Activated CD4-positive, alpha-beta memory T cell treated with anti-CD3 and anti-CD28 coated beads, Interleukin-2, amount 10 ng/mL, durations not matched to agents 7 days and 5 days (primary cell): ENCODE data around the gene FOXD4L1. TPM values are rescaled to one million over a fixed set of nuclear protein-coding genes. Genes with fewer than 3 reads are reported as not detected.
"Not testable (repeated sequence)": the region's sequence is repeated elsewhere in the genome, so short reads cannot be mapped to it uniquely, and the experiment has no call there.

Experiments used
- CTCF ChIA-PET: fragments of 350-600 bp; sonication (Branson Sonifier 250); formaldehyde crosslinking; loops from one replicate; lab custom pipeline; 2021; ENCODE audit warnings: antibody characterized with exemption, inconsistent platforms; lab: Charles Lee
- POLR2A ChIA-PET: fragments of 350-600 bp; sonication (Branson Sonifier 250); formaldehyde crosslinking; loops from one replicate; lab custom pipeline; 2021; ENCODE audit warnings: antibody characterized with exemption; lab: Charles Lee
- DNase-seq: peaks from one replicate; pipeline ENCODE4 v3.0.0-alpha.2; 2020
- H3K27ac Mint-ChIP-seq: one replicate; pipeline ENCODE4 v1.8.0; 2021; ENCODE audit warnings: mild to moderate bottlenecking, mixed read lengths
- H3K27me3 Mint-ChIP-seq: one replicate; pipeline ENCODE4 v1.8.0; 2021; ENCODE audit warnings: mixed read lengths
- H3K36me3 Mint-ChIP-seq: one replicate; pipeline ENCODE4 v1.8.0; 2021; ENCODE audit warnings: low read depth, mixed read lengths
- H3K4me1 Mint-ChIP-seq: one replicate; pipeline ENCODE4 v1.8.0; 2021; ENCODE audit warnings: mixed read lengths
- H3K4me3 Mint-ChIP-seq: one replicate; pipeline ENCODE4 v1.8.0; 2021; ENCODE audit warnings: mild to moderate bottlenecking, mixed read lengths
- H3K9me3 Mint-ChIP-seq: one replicate; pipeline ENCODE4 v1.8.0; 2021; ENCODE audit warnings: mixed read lengths
- total RNA-seq, 2 experiments: library from RNA; stranded (reverse); gene quantifications; one replicate each; pipeline ENCODE4 v1.2.3, GENCODE V29; 2021

Gene FOXD4L1
- under 1 TPM; 0.18 to 0.23 TPM for total RNA-seq

DNA sequence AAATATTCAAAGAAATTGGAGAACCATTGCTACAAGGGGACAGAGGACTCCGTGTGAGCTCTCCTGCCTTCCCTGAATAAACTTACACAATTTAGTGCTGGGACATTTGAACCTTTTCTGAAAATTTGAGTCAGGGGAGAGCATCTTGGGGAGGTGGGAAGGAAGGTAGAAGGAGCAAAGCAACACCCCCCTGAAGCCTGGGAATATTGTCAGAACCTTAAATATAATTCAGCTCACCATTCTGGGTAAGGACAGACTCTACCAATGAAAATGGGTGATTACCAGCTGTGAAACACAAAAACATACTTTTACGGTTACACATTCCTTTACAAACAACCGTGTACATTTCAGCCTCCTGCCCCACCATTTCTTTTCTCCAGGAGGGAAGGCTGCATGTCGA lies at the start of gene FOXD4L1:
TSS of gene FOXD4L1 (plus strand) at position 301 of the 400 bp plus-strand sequence. CDS start 592 bp downstream, outside the sequence.
- H3K4me1 Mint-ChIP-seq = peaks cover 20% of the 10 kb centered on the region
- H3K4me3 Mint-ChIP-seq = peak within 1 kb of the TSS; percentile 61
- H3K36me3 Mint-ChIP-seq, H3K27ac Mint-ChIP-seq, CTCF ChIA-PET, H3K9me3 Mint-ChIP-seq, POLR2A ChIA-PET, DNase-seq: not testable (repeated sequence)
- H3K27me3 Mint-ChIP-seq = peaks cover 33% of the 10 kb centered on the region

DNA sequence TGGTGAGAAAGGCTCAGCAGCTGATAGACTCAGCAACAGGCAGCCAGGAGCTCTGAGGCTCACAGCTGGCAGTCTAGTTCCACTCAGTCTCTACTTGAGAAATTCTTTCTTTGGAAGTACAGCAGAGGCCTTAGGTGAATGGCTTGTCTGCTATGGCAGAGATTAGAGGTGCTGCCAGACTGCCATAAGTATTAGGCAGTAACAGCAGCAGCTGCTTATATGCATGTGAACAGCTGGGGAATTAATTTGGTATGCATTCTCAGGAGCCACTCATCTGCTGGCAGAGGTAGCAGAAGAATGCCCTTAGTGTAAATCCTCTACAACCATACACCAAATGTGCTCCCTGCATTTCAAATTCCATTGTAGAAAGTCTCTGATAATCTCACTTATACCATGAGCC lies 32.7 kb upstream of the FOXD4L1 start:
- H3K4me1 Mint-ChIP-seq, H3K27me3 Mint-ChIP-seq, H3K9me3 Mint-ChIP-seq, CTCF ChIA-PET, POLR2A ChIA-PET, DNase-seq, H3K36me3 Mint-ChIP-seq, H3K27ac Mint-ChIP-seq, H3K4me3 Mint-ChIP-seq: not testable (repeated sequence)

DNA sequence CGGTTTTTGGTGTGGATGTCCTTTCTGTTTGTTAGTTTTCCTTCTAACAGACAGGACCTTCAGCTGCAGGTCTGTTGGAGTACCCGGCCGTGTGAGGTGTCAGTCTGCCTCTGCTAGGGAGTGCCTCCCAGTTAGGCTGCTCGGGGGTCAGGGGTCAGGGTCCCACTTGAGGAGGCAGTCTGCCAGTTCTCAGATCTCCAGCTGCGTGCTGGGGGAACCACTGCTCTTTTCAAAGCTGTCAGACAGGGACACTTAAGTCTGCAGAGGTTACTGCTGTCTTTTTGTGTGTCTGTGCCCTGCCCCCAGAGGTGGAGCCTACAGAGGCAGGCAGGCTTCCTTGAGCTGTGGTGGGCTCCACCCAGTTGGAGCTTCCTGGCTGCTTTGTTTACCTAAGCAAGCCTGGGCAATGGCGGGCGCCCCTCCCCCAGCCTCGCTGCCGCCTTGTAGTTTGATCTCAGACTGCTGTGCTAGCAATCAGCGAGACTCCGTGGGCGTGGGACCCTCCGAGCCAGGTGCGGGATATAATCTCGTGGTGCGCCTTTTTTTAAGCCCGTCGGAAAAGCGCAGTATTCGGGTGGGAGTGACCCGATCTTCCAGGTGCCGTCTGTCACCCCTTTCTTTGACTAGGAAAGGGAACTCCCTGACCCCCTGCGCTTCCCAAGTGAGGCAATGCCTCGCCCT lies 21.6 kb upstream of the FOXD4L1 start:
- peak overlapping the region; percentile 56 for H3K27ac Mint-ChIP-seq
- DNase-seq, H3K27me3 Mint-ChIP-seq, H3K4me1 Mint-ChIP-seq, H3K9me3 Mint-ChIP-seq, POLR2A ChIA-PET, CTCF ChIA-PET: not testable (repeated sequence)
- peaks cover 14% of the 10 kb centered on the region for H3K36me3 Mint-ChIP-seq
- H3K4me3 Mint-ChIP-seq = peak overlapping the region; percentile 13

DNA sequence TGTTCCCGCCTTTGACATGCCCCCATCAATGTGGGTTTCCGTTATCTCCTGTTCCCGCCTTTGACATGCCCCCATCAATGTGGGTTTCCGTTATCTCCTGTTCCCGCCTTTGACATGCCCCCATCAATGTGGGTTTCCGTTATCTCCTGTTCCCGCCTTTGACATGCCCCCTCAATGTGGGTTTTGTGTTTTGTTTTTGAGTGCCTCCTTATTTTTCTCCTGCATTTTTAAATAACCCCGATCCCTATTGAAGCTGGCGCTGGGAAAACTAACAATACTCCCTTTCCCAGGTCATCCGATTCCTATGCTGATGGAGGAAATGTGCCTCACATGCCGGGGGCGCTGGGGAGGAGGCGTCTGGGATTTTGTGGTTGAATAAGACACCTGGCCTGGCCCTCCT lies 1.9 kb upstream of the FOXD4L1 start:
- H3K9me3 Mint-ChIP-seq, H3K36me3 Mint-ChIP-seq, POLR2A ChIA-PET, H3K27ac Mint-ChIP-seq, DNase-seq, H3K4me3 Mint-ChIP-seq, CTCF ChIA-PET: not testable (repeated sequence)
- peaks cover 10% of the 10 kb centered on the region for H3K4me1 Mint-ChIP-seq
- peaks cover 21% of the 10 kb centered on the region for H3K27me3 Mint-ChIP-seq

DNA sequence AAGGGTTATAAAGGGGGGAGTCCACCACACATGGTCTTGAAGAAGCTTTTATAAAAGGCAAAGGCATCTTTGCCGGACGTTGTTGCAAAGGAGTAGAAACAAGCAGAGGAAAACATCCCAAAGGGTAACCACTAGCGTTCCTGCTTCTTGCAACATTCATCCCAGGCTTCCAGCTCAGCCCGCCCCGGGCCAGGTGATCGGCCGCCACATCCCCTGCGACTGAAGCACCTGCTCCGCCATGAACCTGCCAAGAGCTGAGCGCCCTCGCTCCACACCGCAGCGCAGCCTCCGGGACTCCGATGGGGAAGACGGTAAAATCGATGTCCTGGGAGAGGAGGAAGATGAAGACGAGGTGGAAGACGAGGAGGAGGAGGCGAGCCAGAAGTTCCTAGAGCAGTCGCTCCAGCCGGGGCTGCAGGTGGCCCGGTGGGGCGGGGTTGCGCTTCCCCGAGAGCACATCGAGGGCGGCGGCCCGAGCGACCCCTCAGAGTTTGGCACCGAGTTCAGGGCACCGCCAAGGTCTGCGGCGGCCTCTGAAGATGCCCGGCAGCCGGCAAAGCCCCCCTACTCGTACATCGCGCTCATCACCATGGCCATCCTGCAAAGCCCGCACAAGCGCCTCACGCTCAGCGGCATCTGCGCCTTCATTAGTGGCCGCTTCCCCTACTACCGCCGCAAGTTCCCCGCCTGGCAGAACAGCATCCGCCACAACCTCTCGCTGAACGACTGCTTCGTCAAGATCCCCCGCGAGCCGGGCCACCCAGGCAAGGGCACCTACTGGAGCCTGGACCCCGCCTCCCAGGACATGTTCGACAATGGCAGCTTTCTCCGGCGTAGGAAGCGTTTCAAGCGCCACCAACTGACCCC lies 787 bp downstream of the FOXD4L1 start:
- peaks cover 22% of the 10 kb centered on the region for H3K4me1 Mint-ChIP-seq
- POLR2A ChIA-PET, H3K27ac Mint-ChIP-seq, CTCF ChIA-PET, H3K36me3 Mint-ChIP-seq, H3K9me3 Mint-ChIP-seq: not testable (repeated sequence)
- DNase-seq = peak; percentile 36
- peaks cover 36% of the 10 kb centered on the region for H3K27me3 Mint-ChIP-seq
- peak overlapping the region; percentile 61 for H3K4me3 Mint-ChIP-seq

DNA sequence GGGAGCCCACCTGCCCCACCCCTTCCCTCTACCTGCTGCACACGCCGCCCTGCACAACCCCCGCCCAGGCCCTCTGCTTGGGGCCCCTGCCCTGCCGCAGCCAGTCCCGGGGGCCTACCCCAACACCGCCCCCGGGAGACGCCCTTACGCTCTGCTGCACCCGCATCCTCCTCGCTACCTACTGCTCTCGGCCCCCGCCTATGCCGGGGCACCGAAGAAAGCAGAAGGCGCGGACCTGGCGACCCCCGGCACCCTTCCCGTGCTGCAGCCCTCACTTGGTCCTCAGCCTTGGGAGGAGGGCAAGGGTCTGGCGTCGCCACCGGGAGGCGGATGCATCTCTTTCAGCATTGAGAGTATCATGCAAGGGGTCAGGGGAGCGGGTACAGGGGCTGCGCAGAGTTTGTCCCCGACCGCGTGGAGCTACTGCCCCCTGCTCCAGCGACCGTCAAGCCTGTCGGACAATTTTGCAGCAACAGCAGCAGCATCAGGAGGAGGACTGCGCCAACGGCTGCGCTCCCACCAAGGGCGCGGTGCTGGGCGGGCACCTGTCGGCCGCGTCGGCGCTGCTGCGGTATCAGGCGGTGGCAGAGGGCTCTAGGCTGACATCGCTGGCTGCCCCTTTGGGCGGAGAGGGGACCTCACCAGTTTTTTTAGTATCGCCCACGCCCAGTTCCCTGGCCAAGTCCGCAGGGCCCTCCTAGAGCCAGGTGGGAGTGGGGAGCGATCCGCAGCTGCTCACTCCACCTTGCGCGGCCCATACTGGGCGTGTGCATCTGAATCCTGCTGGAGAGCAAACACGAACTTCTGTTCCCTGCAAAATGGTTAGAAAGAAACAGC lies 1.6 kb downstream of the FOXD4L1 start:
- DNase-seq, H3K9me3 Mint-ChIP-seq, H3K27ac Mint-ChIP-seq, H3K36me3 Mint-ChIP-seq, CTCF ChIA-PET, POLR2A ChIA-PET: not testable (repeated sequence)
- peaks cover 38% of the 10 kb centered on the region for H3K27me3 Mint-ChIP-seq
- H3K4me1 Mint-ChIP-seq = peaks cover 24% of the 10 kb centered on the region
- peak overlapping the region; percentile 61 for H3K4me3 Mint-ChIP-seq

DNA sequence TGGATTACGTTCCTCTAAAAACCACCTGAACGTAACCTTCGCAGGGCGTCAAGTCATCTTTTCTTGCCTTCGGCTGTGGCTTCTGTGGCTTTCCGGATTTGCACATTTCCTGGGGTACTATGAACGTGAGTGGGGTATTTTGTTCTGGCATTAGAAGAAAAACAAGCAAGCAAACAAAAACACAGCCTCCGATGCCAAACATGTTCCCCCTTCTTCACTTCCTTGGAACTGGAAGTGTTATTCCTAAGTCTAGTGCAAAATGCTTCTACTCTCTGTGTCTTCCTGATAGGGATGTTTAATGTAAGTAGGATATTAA lies 2.2 kb downstream of the FOXD4L1 start:
- peak overlapping the region; percentile 52 for H3K4me3 Mint-ChIP-seq
- peaks cover 24% of the 10 kb centered on the region for H3K4me1 Mint-ChIP-seq
- peaks cover 38% of the 10 kb centered on the region for H3K27me3 Mint-ChIP-seq

DNA sequence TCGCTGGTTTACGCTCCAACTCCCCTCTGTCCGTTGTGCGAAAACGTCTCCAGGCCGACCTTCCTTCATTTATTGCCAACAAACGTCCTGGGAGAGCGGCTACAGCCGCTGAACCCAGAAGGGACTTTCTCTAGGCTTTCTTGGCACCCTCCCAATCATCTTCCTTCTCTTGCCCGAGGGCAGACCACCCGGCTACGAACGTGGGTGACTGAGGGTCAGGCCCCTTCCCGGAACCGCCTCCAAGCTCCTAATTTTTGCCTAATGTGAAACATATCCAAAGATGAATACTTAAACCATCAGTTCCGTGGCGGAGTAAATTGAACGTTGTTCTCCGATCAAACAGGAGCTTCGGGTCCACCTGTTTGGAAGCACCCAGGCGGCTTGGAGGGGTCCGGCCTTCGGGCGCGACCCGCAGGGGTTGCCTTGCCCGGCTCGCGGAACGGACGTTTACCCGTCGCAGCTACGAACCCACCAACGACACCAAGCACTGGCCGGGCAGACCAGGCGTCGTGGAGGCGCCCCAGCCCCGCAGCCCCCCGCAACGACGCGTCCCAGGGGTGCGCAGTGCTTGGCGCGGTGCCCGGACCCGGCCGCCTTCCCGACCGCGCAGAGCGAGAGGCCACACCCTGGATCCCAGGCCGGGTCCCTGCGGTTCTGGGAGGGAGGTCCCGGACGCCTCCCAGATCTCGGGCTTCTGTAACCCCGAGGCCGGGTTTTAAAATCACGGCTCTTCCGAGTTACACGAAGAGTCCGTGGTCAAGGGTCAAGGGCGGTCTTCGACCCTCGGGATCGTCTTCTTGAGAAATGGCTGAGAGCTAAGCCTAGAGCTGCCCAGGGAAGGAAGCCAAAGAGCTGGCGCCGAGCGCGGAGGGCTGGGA lies 4.0 kb downstream of the FOXD4L1 start:
- peaks cover 42% of the 10 kb centered on the region for H3K27me3 Mint-ChIP-seq
- peaks cover 24% of the 10 kb centered on the region for H3K4me1 Mint-ChIP-seq
- CTCF ChIA-PET, H3K9me3 Mint-ChIP-seq, H3K36me3 Mint-ChIP-seq, POLR2A ChIA-PET: not testable (repeated sequence)
- peak; percentile 19 for DNase-seq
- peak overlapping the region; percentile 70 for H3K4me3 Mint-ChIP-seq
- H3K27ac Mint-ChIP-seq = peak overlapping the region; percentile 52

More for the DNA sequence above, 2.2 kb downstream of the FOXD4L1 start:
- POLR2A ChIA-PET, CTCF ChIA-PET, H3K36me3 Mint-ChIP-seq, H3K27ac Mint-ChIP-seq, H3K9me3 Mint-ChIP-seq: not testable (repeated sequence)
- DNase-seq = peak; percentile 41

DNA sequence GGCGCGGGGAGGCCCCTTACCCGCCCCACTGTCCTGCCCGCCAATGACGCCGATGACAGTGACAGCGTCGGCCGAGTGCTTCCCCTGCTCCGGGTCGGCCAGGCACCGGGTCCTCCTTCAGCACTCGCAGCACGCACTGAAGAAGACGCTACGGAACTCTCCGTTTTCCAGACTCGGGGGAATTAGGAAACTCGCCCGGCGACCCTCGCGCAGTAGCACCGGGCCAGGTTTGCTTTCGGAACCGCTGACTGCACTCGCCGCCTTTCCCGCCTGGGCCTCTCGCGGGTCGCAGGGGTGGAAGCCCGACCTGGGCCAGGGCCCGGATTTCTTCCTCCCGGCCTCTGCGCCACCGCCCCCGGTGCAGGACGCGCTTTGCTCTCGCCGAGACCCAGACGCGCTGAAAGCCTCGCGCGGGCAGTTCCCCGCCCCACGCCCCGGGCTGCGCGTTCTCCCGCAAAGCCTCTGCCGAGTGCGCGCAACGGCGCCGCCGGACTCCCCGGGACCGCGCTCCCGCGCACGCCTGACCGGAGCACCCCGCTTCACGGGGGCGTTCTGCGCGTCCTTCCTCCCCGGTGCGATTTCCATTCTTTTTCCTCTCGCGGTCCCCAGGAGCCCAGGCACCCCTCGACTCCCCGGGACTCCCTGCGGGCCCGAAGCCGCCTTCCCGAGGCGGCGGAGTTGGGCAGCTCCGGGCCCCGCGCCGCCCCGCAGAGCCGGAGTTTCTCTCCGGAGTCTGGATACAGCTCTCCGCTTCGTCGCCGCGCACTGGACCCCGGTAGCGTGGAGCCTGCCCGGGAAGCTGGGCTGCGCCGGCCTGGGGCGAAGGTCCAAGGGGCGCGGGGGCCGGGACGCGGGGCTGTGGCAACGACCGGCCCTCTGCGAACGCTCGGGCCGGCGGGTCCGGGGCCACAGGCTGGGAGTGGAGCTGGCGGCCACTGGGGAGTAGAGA lies 4.9 kb downstream of the FOXD4L1 start:
- H3K36me3 Mint-ChIP-seq, H3K9me3 Mint-ChIP-seq, CTCF ChIA-PET, POLR2A ChIA-PET: not testable (repeated sequence)
- Mint-ChIP-seq H3K4me3 (peak overlapping the region; percentile 70), H3K4me1 (peaks cover 24% of the 10 kb centered on the region), H3K27me3 (peaks cover 44% of the 10 kb centered on the region), H3K27ac (peak overlapping the region; percentile 52)
- peak; percentile 49 for DNase-seq

DNA sequence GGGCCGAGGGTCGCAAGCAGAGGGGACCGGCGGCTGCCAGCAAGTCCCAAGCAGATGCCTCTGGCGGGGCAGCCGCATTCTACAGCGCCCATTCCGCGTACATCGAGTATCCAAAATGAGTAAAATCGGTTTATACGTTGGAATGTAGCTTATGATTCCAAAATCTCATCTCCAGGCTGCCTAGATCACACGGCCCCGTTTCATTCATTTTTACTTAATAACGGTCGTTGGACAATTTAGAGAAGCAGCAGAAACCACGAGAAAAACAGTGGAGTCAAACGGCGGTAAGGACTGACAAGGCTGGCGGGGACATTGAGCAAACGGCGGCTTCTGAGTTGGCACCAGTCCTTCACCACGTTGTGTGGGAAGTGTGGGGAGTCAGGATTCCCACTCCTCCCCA lies 5.6 kb downstream of the FOXD4L1 start:
- CTCF ChIA-PET, POLR2A ChIA-PET, H3K9me3 Mint-ChIP-seq, DNase-seq, H3K36me3 Mint-ChIP-seq: not testable (repeated sequence)
- H3K27me3 Mint-ChIP-seq = peaks cover 43% of the 10 kb centered on the region
- H3K4me1 Mint-ChIP-seq = peaks cover 23% of the 10 kb centered on the region
- H3K4me3 Mint-ChIP-seq = peak overlapping the region; percentile 46
- peak overlapping the region; percentile 26 for H3K27ac Mint-ChIP-seq

DNA sequence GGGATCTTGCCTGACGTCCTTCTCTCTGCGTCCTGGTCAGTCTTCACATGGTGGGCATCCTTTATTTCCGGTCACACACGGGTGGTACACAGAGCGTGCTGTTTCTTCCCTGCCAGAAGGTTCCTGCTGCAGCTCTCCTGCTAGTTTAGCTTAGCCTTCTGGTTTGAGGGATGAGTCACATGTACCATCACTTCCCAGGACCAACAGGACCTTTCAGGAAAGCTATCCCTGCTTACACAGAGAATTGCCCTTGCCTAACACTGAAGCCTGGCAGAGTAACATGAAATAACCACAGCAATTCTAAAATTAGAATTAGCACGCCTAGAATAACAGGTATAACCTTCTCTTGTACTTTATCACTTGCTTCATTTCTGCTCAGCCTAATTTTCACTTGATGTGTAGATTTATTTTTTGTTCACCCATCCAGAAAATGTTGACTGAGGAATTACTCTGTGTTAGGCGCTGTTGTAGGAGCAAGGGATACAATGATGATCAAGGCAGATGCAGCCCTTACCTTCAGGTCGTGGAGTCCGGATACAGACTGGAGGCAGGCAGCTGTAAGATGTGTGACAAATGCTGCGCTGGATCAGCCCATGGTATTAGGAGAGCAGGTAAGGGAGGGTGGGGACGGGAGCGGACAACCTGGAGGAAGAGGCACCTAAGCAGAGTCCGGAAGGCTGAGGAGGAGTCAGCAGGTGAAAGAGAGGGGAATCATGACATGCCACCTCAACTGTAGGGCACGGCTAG lies 9.1 kb downstream of the FOXD4L1 start:
- CTCF ChIA-PET, H3K4me1 Mint-ChIP-seq, H3K36me3 Mint-ChIP-seq, H3K9me3 Mint-ChIP-seq, POLR2A ChIA-PET, H3K4me3 Mint-ChIP-seq, H3K27ac Mint-ChIP-seq, DNase-seq: not testable (repeated sequence)
- H3K27me3 Mint-ChIP-seq = peaks cover 29% of the 10 kb centered on the region
